ENCODE results near the gene TEX19. TPM values are rescaled to one million over a fixed set of nuclear protein-coding genes. Genes with fewer than 3 reads are reported as not detected.

TEX19 gene
- total and polyA plus RNA-seq, 3 donors from 2014 or later = 21.9 to 37.8 (median 31.2) TPM

- DNase-seq = no peak
- 78% methylated on average over 26 of the region's 29 CpGs; no CpG with 5 or more reads in 1 of the 2 donors for WGBS, 2 donors
- intact Hi-C loops (cut with DNase I; ENCODE audit: low total_unique reads) = no loop called here
- H3K27me3 ChIP-seq = no peaks in the 10 kb centered on the region
- no peak for TF ChIP-seq CTCF (IDR thresholded peaks at IDR 0.05)
- no peak for TF ChIP-seq POLR2A (IDR thresholded peaks at IDR 0.05)
- H3K4me3 ChIP-seq = no peak overlapping the region
- no peaks in the 10 kb centered on the region for H3K36me3 ChIP-seq (ENCODE audit: low read depth, missing control alignments)
- H3K4me1 ChIP-seq = peaks cover 6% of the 10 kb centered on the region
- no peaks in the 10 kb centered on the region for H3K9me3 ChIP-seq
- H3K27ac ChIP-seq = no peak overlapping the region
Observed at GRCh38 chr17:82316651-82317393, 42.2 kb upstream of the TEX19 start.

- intact Hi-C loops (cut with DNase I; ENCODE audit: low total_unique reads) = no loop called here
- H3K27me3 ChIP-seq = no peaks in the 10 kb centered on the region
- WGBS, 2 donors = 78 to 91% methylated on average over 4 to 26 of the region's 26 CpGs
- H3K36me3 ChIP-seq (ENCODE audit: low read depth, missing control alignments) = no peaks in the 10 kb centered on the region
- peaks cover 6% of the 10 kb centered on the region for H3K4me1 ChIP-seq
- H3K27ac ChIP-seq = no peak within 1 kb of the TSS
- no peak within 1 kb of the TSS for H3K4me3 ChIP-seq
- DNase-seq = no peak
- no peak for TF ChIP-seq POLR2A (IDR thresholded peaks at IDR 0.05)
- TF ChIP-seq CTCF (IDR thresholded peaks at IDR 0.05) = no peak
- no peaks in the 10 kb centered on the region for H3K9me3 ChIP-seq
Observed at GRCh38 chr17:82317394-82318168, 41.5 kb upstream of the TEX19 start, which contains the start of gene CD7. TSS of gene CD7 (minus strand) at chr17:82317608. CDS start at chr17:82317495, 113 bp downstream.

- no peak for TF ChIP-seq POLR2A (IDR thresholded peaks at IDR 0.05)
- TF ChIP-seq CTCF (IDR thresholded peaks at IDR 0.05) = no peak
- no peaks in the 10 kb centered on the region for H3K27me3 ChIP-seq
- intact Hi-C loops (cut with DNase I; ENCODE audit: low total_unique reads) = no loop called here
Observed at GRCh38 chr17:82318169-82318498, 40.9 kb upstream of the TEX19 start.

DNA sequence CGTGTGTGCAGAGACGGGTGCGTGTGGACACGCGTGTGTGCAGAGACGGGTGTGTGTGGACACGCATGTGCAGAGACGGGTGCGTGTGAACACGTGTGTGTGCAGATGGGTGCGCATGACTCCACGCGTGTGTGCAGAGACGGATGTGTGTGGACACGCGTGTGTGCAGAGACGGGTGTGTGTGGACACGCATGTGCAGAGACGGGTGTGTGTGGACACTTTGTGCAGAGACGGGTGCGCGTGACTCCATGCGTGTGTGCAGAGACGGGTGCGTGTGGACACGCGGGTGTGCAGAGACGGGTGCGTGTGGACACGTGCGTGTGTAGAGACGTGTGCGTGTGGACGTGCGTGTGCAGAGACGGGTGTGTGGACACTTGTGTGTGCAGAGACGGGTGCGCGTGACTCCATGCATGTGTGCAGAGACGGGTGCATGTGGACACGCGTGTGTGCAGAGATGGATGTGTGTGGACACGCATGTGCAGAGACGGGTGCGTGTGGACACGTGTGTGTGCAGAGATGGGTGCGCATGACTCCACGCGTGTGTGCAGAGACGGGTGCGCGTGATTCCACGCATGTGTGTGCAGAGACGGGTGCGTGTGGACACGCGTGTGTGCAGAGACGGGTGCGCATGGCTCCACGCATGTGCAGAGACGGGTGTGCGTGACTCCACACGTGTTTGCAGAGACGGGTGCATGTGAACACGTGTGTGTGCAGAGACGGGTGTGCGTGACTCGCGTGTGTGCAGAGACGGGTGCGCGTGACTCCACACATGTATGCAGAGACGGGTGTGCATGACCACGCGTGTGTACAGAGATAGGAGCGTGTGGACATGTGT is 40.1 kb upstream of the TEX19 start:
- intact Hi-C loops (cut with DNase I; ENCODE audit: low total_unique reads) = no loop called here
- Histone ChIP-seq H3K27ac (no peak overlapping the region), H3K4me1 (peaks cover 6% of the 10 kb centered on the region), H3K4me3 (no peak overlapping the region), H3K36me3 (ENCODE audit: low read depth, missing control alignments) (no peaks in the 10 kb centered on the region), H3K9me3 (no peaks in the 10 kb centered on the region), H3K27me3 (no peaks in the 10 kb centered on the region)
- 73 to 81% methylated on average over 76 of the region's 76 CpGs for WGBS, 2 donors
- no peak for TF ChIP-seq POLR2A (IDR thresholded peaks at IDR 0.05)
- no peak for TF ChIP-seq CTCF (IDR thresholded peaks at IDR 0.05)
- no peak for DNase-seq

More at GRCh38 chr17:82318169-82318498, 40.9 kb upstream of the TEX19 start:
- Histone ChIP-seq H3K9me3 (no peaks in the 10 kb centered on the region), H3K27ac (no peak overlapping the region), H3K36me3 (ENCODE audit: low read depth, missing control alignments) (no peaks in the 10 kb centered on the region), H3K4me1 (peaks cover 6% of the 10 kb centered on the region), H3K4me3 (no peak overlapping the region)
- WGBS, 2 donors = 82 to 84% methylated on average over 20 of the region's 20 CpGs
- no peak for DNase-seq
